SU-DHL-6 (cell line): Measurements from ENCODE around the gene CDH13.

ENCODE experiments used
- H2AFZ ChIP-seq: fragments of 200-600 bp; sonication (generic); 2 replicates; pipeline ENCODE4 v1.6.1; 2014; ENCODE audit warnings: low read depth, mild to moderate bottlenecking, moderate library complexity, mixed read lengths, antibody characterized with exemption, low read length; ENCODE audit not compliant: severe bottlenecking
- H3F3A ChIP-seq: fragments of 200-600 bp; shearing (Covaris generic); 2 replicates; pipeline ENCODE4 v1.6.0; 2016; ENCODE audit warnings: antibody characterized with exemption, mild to moderate bottlenecking; ENCODE audit not compliant: insufficient read depth
- H3K27ac ChIP-seq: fragments of 200-600 bp; sonication (generic); 2 replicates; pipeline ENCODE4 v1.5.1; 2016; ENCODE audit warnings: low read depth, mild to moderate bottlenecking, low read length, moderate library complexity, mixed read lengths
- H3K27me3 ChIP-seq: fragments of 200-600 bp; sonication (generic), shearing (Covaris generic); 2 replicates; pipeline ENCODE4 v1.6.0; 2014; ENCODE audit warnings: mild to moderate bottlenecking, low read length
- H3K36me3 ChIP-seq: fragments of 200-600 bp; sonication (generic); 2 replicates; pipeline ENCODE4 v1.6.1; 2014; ENCODE audit warnings: mild to moderate bottlenecking, low read length, mixed read lengths
- H3K4me2 ChIP-seq: fragments of 300-600, 200-600 bp; shearing (Covaris generic), sonication (generic); 2 replicates; pipeline ENCODE4 v1.6.0; 2014; ENCODE audit warnings: low read length, low read depth, mild to moderate bottlenecking; ENCODE audit not compliant: poor library complexity, severe bottlenecking
- H3K4me3 ChIP-seq: fragments of 200-600 bp; sonication (generic); 2 replicates; pipeline ENCODE4 v1.5.1; 2014; ENCODE audit warnings: antibody characterized with exemption, low read length, mild to moderate bottlenecking, mixed read lengths; ENCODE audit not compliant: insufficient read depth, poor library complexity, severe bottlenecking
- H3K79me2 ChIP-seq: fragments of 200-600 bp; sonication (generic); 2 replicates; pipeline ENCODE4 v1.6.1; 2014; ENCODE audit warnings: mild to moderate bottlenecking, low read length, moderate library complexity; ENCODE audit not compliant: insufficient read depth
- H3K9ac ChIP-seq: fragments of 200-600 bp; sonication (generic); 2 replicates; pipeline ENCODE4 v1.7.0; 2014; ENCODE audit warnings: mild to moderate bottlenecking, low read length
- H3K9me2 ChIP-seq: fragments of 200-600 bp; sonication (generic); replicated peaks from 2 replicates; pipeline ENCODE4 v1.6.1; 2014; ENCODE audit warnings: low read length; ENCODE audit not compliant: insufficient read depth
- H3K9me3 ChIP-seq: fragments of 200-600 bp; sonication (generic); 2 replicates; pipeline ENCODE4 v1.6.1; 2014; ENCODE audit warnings: low read length, mixed read lengths; ENCODE audit not compliant: insufficient read depth
- H4K20me1 ChIP-seq: fragments of 200-600 bp; sonication (generic); 2 replicates; pipeline ENCODE4 v1.6.1; 2014; ENCODE audit warnings: low read depth, mild to moderate bottlenecking, antibody characterized with exemption, low read length, moderate library complexity, mixed read lengths
- CTCF ChIP-seq: fragments of 200-600 bp; sonication (generic); IDR thresholded peaks from one replicate; pipeline ENCODE4 v1.5.1; 2017; ENCODE audit warnings: antibody characterized with exemption, mild to moderate bottlenecking, low read length, moderate library complexity; ENCODE audit not compliant: insufficient read depth, poor library complexity, severe bottlenecking
- EZH2phosphoT487 ChIP-seq: fragments of 200-600 bp; sonication (generic), shearing (Covaris generic); conservative IDR thresholded peaks from 2 replicates; pipeline ENCODE4 v1.6.1; 2018; ENCODE audit warnings: mild to moderate bottlenecking, antibody characterized with exemption, low read length, moderate library complexity, mixed read lengths

Gene CDH13

GRCh38 chr16:83747936-83748335, 1121.2 kb downstream of the CDH13 start:
- H2AFZ ChIP-seq: no peak overlapping the region
- H3K9me2 ChIP-seq: no peaks in the 10 kb centered on the region
- H3K9ac ChIP-seq: no peak overlapping the region
- no peak overlapping the region for H3K4me3 ChIP-seq
- H3F3A ChIP-seq: no peaks in the 10 kb centered on the region
- H3K27ac ChIP-seq: no peak overlapping the region
- H3K9me3 ChIP-seq: no peaks in the 10 kb centered on the region
- no peaks in the 10 kb centered on the region for H3K27me3 ChIP-seq
- H3K36me3 ChIP-seq: no peaks in the 10 kb centered on the region
- no peaks in the 10 kb centered on the region for H3K79me2 ChIP-seq
- H3K4me2 ChIP-seq: no peak overlapping the region
- H4K20me1 ChIP-seq: no peaks in the 10 kb centered on the region
- no peak for TF ChIP-seq CTCF
- no peak for TF ChIP-seq EZH2phosphoT487

- TF ChIP-seq EZH2phosphoT487 (no peak), CTCF (no peak)
- Histone ChIP-seq H3K9me2 (no peaks in the 10 kb centered on the region), H3K79me2 (no peaks in the 10 kb centered on the region), H3K9me3 (no peaks in the 10 kb centered on the region; the same call in 1 of the 2 replicates), H3K27me3 (0 out of 2 replicates have a peak, but pooled peaks cover 3% of the 10 kb centered on the region), H3K4me2 (no peak overlapping the region), H3K27ac (no peak overlapping the region), H3K36me3 (no peaks in the 10 kb centered on the region), H3K9ac (no peak overlapping the region), H3F3A (no peaks in the 10 kb centered on the region), H4K20me1 (no peaks in the 10 kb centered on the region), H3K4me3 (no peak overlapping the region), H2AFZ (no peak overlapping the region)
Observed at GRCh38 chr16:83755391-83755790, 1128.6 kb downstream of the CDH13 start.

DNA sequence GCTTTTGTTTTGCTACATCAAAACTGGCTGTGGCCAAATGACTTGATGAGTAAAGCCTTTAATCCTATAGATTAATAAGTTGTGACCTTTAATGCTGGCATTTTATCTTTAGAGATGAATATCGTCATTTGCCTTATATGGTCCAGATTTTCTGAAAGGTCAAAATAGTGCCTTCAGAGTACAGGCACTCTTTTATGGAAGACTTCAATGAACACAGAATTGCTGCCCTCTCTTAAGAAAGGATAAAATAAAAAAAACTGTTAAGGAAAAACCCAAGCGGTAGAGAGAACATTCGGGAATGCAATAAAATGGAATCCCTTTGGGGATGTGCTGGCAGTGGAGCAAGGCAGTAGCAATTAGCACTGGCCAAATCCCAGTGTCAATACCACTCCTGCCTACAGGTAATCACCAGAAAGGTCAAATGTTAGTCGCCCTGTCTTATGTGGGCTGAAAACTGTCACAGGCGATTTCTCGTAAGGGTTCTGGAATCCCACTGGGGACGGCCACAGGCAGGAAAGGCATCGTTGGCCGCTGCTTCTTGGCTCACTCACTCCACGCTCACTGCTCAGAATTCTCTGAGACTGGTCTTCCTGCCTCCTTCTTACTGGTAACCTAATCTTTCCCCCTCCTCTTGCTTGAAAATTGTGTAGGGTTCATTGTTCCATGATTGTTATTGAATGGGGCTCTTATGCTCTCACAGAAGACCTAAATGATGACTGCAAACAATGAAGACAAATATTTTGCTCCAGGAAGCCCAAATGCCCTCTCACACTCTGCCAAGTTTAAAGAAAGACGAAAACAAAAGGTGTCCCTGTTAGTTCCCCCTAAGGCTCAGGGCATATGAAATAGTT, 1135.6 kb downstream of the CDH13 start:
- H4K20me1 ChIP-seq: no peaks in the 10 kb centered on the region
- no peaks in the 10 kb centered on the region for H3F3A ChIP-seq
- H3K9me2 ChIP-seq: no peaks in the 10 kb centered on the region
- no peaks in the 10 kb centered on the region for H3K79me2 ChIP-seq
- H3K36me3 ChIP-seq: no peaks in the 10 kb centered on the region
- H3K4me2 ChIP-seq: no peak overlapping the region
- no peaks in the 10 kb centered on the region for H3K9me3 ChIP-seq
- H3K27me3 ChIP-seq: no peaks in the 10 kb centered on the region
- no peak overlapping the region for H3K4me3 ChIP-seq
- no peak overlapping the region for H3K27ac ChIP-seq
- H3K9ac ChIP-seq: no peak overlapping the region
- H2AFZ ChIP-seq: no peak overlapping the region
- TF ChIP-seq EZH2phosphoT487 (no peak), CTCF (no peak)
